ENCODE data around the gene FAIM.
"Not testable (repeated sequence)": the region's sequence is repeated elsewhere in the genome, so short reads cannot be mapped to it uniquely, and the experiment has no call there.

The FAIM gene

GRCh38 chr3:138680974-138681373, 72.4 kb downstream of the FAIM start:
- DNase-seq (ENCODE audit: low spot score) = not testable (repeated sequence)

DNA sequence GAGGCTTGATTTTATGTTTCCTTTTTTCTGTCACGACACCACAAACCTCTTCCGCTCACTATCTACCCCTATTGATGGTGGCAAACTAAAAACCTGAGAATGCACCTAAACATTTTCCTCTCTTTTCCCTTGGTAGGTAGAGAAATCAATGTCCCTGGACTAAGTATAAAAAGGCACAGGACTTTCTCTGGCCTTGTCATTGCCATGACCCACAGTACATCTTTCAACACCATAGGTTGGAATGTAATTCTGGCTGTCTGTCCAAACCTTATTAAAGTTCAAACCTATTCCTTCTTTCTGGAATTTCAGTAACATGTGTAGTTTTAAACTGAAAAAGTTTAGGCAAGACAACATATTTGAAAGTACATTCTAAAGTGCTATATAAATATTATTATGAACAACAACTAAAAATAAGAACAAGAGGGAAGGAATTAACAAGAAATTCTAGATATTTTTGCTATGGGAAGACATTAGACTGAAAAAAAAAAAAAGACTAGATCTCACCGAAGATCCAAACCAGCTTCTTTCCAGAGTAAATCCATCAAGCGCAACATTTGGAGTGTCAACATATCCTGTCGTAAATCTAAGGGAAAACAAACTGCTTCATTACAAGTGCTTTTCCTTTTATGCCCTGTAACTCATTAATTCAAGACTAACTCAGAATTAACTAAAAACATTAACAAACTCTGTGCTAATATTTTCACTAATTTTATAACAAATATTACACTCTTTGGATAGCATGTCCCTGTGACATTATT, 73.1 kb downstream of the FAIM start:
- DNase-seq (ENCODE audit: low spot score) = no peak

- DNase-seq (ENCODE audit: low spot score) = no peak
Observed at GRCh38 chr3:138682648-138683047, 74.1 kb downstream of the FAIM start.
